GM21528 (cell line): ENCODE measurements around the gene RANBP17.

ENCODE experiments used
- ATAC-seq: cut with Tn5 transposase; IDR thresholded peaks from one replicate; pipeline ENCODE4 v1.9.1; 2021; ENCODE audit warnings: mild to moderate bottlenecking, moderate library complexity; ENCODE audit not compliant: unreplicated experiment, low FRiP score

RANBP17 gene

GRCh38 chr5:171223927-171224326, 362.1 kb downstream of the RANBP17 start:
- no peak for ATAC-seq

DNA sequence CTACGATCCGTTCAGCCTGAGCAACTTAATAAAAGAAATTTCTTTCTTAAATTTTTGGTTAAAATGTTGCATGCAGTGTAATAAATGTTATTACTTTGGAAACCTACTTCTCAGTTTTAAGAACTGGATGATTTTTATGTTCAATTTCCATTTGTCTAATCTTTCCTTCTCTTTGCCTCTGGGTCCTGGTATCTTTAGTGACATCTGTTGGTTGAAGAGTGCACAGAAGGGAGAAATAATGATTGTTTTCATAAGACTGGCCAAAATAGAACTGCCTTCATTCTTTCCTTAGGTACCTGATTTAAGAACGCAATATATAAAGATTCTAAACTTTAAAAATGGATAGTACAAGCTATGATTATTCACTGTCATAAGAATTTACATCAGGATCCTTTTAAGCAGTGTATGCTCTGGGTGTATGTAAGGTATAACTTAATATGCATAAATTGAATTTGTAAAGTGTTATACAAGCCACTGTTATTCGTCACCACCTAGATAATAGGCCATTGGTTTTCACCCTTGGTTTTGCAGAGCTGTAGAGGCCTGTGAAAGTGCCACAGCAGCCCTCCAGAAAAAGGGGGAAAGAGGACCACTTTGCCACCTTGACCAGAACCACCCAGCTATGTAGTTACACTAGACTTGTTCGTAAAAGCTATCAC, 364.4 kb downstream of the RANBP17 start:
- no peak for ATAC-seq

- no peak for ATAC-seq
These were observed 365.0 kb downstream of the RANBP17 start for GRCh38 chr5:171226864-171227263.

DNA sequence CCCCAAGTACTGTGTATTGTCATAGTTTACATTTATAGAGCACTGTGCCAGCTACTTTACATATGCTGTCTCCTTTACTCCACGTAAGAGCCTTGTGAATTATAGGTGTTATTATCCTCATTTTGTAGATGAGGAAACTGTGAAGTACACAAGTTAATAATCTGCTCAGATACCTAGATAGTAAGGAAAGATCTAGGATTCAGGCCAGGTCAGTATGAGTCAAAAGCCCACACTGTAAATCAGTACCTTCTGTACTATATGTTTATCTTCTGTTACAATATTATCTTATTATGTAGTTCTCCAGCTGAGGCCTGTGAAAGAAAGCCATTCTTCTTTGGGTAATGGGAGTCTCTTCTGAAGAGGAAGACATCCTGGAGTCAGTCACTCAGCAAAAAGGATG, 374.8 kb downstream of the RANBP17 start:
- no peak for ATAC-seq

DNA sequence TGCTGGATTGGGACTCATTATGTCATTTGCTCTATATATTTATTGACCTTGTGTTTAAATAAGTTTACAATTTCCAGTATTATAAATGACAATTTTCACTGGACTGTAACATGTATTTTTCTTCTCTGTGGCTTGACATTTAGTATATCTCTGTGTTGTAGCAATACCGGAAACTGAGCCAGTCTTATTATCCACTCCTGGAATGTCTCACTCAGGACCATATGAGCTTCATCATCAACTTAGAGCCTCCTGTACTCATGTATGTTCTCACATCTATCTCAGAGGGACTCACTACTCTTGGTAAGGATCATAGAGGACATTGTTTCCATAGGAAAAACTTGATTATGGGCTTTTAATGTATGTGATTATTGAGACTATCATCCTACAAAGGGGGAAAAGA, 380.7 kb downstream of the RANBP17 start:
- no peak for ATAC-seq

DNA sequence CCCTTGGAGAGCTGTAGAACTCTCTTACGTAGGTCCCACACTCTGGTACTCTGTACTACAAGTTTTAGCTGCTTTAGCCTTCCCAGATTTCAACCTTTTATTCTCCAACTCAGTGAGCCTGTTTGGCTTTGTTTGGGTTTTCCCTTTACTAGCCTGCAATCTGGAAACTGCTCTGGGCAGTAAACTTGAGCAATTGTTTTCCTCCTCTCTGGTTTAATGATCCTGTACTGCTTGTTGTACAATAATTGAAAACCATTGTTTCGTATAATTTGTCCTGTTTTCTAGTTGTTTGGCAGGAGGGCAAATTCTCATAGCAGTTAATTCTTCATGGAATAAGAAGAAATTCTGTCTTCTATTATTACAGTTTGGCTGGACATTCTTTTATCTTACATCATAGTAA, 384.4 kb downstream of the RANBP17 start:
- ATAC-seq, result no peak

DNA sequence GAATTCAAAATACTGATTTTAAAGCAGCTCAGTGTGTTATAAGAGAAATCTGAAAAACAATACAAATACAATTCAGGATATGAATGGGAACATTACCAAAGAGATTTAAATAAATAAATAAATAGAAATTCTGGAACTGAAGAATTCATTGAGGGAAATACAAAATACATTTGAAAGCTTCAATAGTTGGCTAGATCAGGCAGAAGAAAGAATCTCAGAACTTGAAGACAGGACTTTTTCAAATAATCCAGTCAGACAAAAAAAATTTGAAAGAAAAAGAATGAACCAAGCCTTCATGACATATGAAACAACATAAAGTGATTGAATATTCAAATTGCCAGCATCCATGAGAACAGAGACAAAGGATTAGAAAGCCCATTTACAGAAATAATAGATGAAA, 387.6 kb downstream of the RANBP17 start:
- no peak for ATAC-seq

GRCh38 chr5:171250738-171251137, 388.9 kb downstream of the RANBP17 start:
- no peak for ATAC-seq

- ATAC-seq, result no peak
These were observed 389.7 kb downstream of the RANBP17 start for GRCh38 chr5:171251519-171251918.

DNA sequence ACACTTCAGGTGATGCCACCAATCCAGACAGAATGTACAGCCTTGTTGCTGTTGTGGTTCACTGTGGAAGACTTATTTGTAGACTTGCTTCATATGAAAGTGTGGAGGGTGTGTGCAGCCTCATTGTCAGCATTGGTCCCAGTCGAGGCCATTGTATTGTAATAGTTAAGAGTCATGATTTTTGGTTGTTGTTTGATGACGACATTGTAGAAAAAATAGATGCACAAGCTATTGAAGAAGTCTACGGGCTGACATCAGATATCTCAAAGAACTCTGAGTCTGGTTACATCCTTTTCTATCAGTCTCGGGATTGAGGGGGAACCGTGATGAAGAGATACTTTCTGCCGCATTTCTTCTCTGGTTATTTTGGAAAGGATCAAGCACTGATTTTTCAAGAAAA, 390.9 kb downstream of the RANBP17 start:
- ATAC-seq, result no peak

- ATAC-seq, result no peak
These were observed 397.1 kb downstream of the RANBP17 start for GRCh38 chr5:171258737-171259415.

DNA sequence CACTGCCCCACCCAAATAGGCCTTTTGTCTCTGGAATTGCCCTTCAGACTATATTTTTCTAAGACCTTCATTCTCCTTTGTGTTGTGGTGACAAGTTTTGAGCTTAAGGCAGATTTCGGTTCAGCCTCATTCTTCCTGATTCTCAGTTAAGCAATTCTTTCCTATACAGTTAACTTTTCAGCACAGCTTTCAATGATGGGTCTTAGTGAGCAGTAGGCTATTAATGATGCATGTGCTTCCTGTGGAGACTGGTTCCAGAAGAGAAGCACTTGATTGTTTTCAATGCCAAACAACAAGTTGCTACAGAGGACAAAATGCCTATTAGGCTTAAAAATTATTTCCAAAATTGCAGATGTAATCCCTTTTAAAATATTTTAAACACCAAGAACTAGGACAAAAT, 399.5 kb downstream of the RANBP17 start:
- ATAC-seq, result no peak

DNA sequence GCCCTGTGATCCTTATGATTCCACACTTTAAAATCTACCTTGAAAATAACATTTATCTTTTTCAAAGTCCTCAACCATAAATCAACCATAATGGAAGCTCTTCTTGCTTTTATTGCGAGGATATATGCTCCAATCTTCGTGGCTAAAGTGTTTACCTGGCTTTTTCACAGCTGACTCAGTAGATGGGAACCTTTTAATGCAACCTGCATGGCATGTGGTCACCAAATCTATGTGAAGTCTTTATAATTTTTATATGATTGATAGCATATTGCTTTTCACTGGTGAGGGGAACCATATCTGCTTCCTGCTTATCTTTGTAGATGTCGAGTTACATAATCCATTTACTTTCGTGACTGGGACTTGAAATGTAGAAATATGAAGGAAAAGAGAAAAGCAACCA, 400.1 kb downstream of the RANBP17 start:
- ATAC-seq, result no peak

DNA sequence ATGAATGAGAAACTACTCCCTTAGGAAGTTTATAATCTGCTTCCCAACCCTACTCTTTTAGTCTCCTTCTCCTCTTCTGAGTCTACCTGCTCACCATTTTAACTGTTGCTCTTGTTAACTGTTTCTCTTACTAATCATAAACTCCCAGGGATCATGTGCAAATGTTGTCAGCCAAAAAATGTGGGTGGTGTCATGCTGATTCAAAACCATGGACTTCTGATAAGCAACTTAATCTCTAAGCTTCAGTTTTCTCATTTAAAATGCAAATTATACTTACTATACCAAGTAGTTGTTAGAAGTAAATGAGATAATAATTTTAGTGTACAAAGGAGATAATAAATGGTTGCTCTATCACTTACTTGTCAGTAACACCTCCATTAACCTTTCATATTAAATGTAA, 401.4 kb downstream of the RANBP17 start:
- ATAC-seq, result no peak

GRCh38 chr5:171264843-171265242, 403.0 kb downstream of the RANBP17 start:
- ATAC-seq, result no peak

DNA sequence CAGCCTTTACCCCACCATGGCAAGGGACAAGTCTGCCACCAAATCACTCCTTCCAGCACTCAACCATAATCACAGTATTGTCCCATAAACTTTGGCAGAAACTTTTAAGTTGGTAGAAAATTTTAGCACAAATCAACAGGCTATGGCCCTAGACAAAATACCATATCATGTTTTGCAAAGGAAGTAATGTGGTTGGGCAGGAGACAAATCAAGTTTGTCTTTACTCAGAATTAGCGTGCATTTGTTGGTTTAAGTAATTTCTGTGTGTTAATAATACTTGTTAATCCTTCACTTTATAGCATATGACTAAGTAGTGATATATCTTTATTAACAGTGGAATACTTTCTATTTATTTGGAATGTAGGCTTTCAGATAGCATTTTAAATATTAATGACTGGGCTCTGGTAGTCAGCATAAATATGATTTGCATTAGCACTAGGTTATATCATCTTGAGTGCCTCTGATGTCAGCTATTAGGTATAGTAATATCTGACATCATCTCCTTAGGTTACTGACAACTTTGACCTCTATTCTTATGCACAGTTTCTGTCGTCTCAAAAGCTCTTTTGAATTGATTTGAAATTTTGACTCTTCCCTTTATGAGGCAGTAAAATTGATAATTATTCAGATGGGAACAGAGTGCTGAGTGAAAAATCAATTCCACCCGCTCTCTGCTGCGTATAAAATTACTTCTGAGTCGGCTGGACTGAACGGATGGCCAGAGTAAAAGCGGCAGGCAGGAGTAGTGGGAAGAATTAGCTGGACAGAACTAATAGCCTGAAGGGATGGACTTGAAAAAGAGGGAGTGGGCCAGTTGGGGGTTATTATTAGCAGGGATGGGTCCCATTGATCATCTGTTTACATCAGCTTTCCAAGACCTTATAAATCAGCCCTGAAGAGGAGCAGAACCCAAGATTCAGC, 407.1 kb downstream of the RANBP17 start:
- ATAC-seq, result no peak

GRCh38 chr5:171269717-171270116, 407.9 kb downstream of the RANBP17 start:
- ATAC-seq, result no peak

DNA sequence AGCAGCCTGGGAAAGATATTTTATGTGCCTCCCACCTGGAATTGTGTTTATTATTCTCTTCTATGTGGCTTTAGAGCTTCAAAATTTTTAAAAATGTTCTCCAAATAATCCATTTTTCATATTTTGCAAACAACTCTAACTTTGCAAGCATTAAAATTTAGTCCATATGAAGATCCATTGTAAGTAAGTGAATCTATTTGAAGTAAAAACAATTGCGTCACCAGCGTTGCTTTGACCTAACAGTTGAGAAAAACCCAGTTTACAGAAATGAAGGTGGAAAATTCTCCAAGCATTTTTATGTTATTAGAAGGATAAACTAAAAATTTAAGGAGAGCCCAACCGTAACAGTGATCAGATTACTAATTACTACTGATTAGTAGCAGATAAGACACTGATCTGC, 408.3 kb downstream of the RANBP17 start:
- ATAC-seq, result no peak

DNA sequence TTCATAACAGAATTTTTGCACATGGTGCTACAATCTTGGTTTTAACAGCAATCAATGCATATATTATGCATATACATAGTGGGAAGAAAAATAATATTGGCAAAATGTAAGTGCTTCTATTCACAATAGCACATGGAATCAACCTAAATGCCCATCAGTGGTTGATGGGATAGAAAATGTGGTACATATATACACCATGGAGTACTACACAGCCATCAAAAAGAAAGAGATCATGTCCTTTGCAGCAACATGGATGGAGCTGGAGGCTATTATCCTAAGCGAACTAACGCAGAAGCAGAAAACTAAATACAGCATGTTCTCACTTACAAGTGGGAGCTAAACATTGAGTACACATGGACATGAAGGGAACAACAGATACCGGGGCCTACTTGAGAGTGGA, 410.0 kb downstream of the RANBP17 start:
- no peak for ATAC-seq

DNA sequence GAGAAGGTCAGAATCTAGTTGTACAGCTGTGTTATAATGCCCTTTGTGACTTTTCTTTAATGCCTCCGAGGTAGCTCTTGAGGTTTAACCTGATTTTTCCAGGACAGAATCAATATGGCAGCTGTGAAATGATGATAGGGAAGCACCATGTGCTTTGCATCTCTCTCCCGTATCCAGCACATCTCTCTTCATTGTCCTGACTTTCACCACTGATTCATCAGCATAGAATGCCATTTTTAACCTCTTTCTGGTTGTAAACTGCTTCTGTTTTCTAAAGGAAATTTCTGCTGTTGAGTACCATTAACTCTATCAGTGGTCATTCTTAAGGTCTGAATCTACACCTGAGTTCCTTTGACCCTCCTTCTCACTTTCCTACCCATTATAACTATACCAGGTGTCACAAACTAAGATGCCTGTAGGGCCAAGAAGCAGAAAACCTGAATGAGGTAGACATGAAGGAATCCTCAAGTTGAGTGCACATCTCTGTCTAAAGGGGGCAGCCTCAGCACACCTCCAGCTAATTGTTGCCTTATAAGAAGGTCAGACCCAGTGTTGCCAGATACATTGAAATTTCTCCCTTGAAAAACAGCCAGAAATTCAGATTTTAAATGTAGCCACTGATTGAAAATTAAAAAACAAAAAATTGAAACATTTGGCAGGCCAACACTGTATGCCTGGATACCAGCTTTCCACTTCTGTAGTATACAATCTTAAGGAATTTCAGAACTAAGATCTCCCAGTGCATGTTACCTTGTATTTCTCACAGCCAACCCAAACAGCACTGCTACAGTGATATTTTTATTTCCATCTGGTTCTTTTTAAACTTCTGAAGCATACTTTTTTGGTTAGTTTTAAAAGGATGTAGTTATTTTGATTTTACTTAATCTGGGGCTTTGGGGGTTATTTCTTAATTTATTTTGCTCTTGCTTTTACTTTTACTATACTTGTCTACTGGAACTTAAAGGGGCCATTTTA, 411.5 kb downstream of the RANBP17 start:
- ATAC-seq, result no peak
